Stimulated activated CD8-positive, alpha-beta memory T cell treated with anti-CD3 and anti-CD28 coated beads, Interleukin-4, amount 100 ng/mL, for 24 hours (primary cell): ENCODE data around the gene PPIC.

Experiments used
- DNase-seq: peaks from one replicate; pipeline ENCODE4 v3.0.0-alpha.2; 2020; ENCODE audit warnings: low read depth

PPIC gene

DNA sequence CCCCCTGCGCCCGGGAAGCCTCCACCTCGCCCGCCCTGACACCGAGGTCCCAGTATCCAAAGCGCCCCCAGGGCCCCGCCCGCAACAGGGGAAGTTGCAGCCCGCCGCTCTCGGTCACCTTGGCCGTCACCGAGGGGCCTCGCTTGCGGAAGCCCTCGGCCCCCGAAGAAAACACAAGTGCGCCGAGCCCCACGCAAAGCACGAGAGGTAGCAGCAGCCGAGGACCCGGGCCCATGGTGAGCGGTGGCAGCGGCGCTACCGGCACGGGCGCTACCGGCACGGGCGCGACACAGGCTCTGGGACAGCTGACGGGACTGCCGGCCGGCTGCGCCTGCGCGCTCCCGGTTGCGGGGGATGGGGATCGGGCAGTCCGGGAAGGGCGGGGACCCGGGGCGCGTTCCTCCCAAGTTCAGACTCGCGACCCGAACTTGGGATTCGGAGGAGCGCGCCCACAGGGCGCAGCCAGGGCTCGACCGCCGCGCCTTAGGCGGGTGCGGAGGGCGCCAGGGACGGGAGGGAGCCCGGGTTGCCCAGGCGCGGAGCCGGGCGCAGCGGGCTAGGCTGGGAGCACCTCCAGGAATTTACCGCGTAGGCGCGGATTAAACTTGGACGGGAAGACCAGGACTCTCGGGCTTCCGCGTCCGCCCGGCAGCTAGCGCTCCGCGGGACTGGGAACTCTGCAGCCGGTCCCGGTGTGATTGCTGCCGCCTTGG is at the start of gene PPIC:
Gene PPIC, minus strand, starts transcription at position 335 of the 713 bp plus-strand sequence. Its CDS starts 100 bp downstream, at position 235.
- no peak for DNase-seq

DNA sequence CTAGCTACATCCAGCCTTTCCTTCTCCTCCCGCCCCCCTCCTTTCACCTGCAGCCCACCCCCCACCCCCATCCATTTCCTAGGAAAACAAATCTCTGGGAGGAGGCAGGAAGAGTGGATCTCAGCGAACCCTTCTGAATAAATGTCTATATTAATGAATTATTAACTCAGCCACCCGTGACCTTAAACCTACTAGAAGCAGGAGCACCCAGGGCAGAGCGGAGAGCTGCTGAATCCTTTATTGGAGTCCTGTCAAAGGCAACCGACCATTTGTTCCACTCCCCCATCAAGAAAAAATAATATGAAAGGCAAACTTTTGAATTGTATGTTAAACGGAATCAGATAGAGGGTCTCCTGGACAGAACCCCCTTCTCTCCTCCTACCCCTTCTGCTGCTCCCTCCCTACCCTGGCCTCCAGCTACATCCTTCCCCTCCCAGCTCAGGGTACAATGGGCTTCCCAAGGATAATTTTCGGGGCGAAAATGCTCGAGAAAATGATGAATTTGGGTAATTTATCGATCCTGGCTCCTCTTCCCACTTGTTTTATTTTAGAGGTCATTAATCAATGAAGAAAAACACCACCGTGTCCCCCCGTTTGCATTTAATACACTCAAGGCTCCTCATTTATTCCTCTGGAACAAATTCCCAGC is 49.2 kb upstream of the PPIC start:
- no peak for DNase-seq

DNA sequence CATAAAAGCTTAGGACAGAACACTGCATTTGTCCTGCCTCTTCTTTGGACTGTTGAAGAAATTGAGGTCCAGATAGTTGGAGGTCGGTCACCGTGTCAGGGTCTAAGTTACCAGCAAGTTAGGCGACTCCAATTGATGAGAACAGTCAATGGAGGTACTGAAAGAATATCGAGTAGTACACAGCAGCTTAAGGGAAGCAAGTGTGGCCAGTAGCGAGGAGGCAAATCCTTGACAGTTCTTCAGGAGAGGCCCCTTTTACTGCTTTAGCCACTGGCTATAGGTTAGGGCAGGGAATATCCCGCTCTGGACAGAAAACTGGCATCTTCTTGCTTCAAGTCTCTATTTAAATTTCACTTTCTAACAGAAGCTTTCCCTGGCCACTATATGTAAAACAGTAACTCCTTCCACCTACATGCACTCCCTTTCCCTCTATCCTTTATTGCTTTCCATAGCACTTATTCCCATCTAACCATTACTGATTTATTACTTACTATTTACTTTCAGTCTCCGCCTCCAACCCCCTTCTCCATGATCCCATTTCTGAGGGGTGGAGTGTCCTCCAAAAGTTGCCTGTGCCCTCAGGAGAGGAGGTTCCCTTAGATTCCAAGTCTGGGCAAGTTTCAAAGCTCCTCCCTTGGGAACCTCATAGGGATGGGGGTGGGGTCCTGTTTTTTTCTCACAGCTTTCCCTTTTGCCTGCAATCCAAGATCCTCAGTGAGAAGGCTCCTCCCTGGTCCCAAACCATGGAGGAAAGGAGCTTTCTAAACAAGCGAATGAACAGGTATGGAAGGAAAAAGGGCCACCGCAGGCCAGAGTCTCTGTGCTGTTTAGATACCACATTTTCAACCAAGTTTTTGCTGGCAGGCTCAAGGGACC is 48.4 kb upstream of the PPIC start:
- DNase-seq, result no peak

DNA sequence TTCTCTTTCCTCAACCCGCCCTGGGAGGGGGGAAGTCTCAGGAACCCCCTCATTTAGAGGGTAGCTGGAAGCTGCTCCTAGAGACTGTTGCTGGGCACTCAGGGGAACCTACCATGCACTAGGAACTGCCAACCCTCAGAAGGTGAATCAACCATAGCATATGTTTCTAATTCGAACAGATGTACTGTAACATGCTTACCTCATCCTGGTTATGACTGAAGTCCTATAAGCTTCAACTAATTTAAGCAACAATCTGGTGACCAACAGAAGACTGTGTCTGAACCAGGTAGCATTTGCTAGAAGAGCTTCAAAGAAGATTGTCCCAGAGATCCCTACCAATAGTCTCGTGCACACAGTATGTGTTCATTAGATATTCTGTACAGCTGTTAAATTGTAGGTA is 46.8 kb upstream of the PPIC start:
- no peak for DNase-seq

DNA sequence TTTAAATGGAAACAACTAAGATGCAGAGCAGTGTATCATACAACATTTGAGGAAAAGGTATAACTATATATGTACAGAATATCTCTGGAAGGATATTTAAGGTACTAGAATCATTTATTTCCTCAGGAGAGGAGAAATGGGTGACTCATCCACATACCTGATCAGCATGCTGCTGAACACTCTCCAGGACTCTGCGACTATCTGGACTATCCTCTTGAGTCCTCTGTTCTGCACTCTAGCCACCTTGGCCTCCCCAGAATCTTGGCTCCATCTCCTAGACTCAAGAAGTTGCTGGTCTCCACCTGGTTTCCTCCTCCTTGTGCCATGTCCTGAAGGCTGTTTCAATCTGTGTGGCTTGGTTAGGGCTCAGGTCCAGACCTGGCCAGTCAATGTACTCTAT is 43.7 kb upstream of the PPIC start:
- no peak for DNase-seq

DNA sequence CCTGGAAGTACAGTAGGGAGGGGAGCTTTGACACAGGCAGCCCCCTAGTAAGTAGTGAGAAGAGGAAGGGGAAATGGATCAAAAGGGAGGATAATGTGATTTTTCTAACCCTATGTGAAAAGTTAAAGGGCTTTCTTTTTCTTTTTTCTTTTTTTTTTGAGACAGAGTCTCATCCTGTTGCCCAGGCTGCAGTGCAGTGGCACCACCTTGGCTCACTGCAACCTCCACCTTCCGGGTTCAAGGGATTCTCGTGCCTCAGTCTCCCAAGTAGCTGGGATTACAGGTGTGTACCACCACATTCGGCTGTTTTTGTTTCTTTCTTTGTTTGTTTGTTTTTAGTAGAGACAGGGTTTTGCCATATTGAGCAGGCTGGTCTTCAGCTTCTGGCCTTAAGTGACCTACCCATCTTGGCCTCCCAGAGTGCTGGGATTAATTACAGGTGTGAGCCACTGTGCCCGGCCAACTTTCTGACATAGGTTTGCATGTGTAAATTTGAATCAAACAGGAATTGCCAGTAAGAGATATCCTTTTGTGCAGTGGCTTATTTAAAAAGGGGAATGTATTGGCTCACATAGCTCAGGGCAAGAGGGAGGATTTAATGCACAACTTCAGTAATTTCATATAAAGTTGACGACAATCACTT is 39.1 kb upstream of the PPIC start:
- no peak for DNase-seq

DNA sequence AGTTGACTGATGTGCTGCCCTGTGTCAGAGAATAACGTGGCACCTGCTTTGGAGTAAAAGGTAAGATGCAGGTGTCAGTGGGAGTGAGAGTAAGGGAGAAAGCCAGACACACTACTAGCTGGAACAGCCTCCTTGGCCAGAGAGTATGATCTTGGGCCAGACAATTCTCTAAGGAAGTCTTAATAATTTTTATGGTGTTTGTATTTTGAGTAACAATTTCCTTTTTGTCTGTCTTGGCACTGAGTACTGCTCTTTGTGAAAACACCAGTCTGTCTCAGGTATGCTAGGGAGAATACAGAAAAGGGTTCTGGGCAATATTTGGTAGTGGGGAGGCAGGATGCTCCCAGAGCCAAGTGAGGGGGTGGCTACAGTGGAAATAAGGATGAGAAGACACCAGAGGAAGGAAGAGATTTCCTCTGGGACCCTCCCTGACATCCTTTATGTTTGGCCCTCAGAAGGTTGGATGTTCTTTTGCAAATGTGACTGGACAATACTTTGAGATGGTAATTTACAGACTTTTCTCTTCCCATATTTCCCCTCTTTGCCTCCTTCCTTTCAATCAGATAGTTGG is 31.9 kb upstream of the PPIC start:
- no peak for DNase-seq

DNA sequence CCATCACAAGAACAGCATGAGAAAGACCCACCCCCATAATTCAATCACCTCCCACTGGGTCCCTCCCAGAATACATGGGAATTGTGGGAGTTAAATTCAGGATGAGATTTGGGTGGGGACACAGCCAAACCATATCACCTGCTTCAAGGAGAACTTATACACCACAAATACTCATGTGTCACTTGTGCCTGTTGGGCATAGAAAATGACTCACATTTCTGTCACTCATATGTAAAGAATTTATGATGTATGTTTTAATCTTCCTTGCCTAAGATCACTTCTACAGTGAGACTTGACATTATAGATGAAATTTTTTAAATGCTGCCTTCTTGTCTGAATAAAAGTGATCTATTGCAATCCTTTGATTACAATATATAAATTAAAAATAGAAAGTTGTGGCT is 29.5 kb upstream of the PPIC start:
- no peak for DNase-seq

DNA sequence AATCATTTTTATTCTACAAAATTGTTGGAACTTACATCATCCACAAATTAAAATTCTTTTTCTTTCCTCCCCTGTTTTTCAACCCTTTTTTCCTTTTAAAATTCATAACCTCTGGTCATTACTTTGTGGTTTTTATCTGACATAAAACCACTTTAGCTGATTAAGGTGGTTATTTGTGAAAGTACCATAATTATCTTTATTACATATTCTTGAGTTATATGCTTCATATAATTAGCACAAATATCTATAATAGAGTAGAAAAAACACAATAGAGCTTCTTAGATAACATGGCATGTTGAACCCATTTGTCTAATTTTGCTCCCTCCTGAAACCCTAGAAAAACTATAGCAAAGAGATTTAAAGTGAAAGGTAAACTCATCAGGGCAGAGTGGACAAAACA is 22.9 kb upstream of the PPIC start:
- DNase-seq, result no peak

DNA sequence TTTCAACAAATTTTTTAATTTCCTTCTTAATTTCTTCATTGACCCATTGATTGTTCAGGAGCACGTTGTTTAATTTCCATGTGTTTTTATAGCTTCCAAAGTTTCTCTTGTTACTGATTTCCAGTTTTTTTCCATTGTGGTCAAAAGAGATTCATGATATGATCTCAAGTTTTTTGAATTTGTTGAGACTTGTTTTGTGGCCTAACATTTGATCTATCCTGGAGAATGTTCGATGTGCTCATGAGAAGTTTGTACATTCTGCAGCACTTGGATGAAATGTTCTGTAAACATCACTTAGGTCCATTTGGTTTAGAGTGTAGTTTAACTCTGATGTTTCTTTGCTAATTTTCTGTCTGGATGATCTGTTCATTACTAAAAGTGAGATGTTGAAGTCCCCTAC is 14.7 kb upstream of the PPIC start:
- no peak for DNase-seq

DNA sequence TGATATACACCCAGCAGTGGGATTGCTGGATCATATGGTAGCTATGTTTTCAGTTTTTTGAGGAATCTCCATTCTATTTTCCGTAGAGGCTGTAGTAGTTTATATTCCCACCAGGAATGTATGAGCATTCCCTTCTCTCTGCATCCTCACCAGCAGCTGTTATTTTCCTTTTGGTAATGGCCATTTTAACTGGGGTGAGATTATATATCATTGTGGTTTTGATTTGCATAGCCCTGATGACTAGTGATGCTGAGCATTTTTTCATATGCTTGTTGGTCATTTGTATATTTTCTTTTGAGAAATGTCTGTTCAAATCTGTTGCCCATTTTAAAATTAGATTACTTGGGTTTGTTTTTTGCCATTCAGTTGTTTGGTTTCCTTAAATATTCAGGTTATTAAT is 11.2 kb upstream of the PPIC start:
- DNase-seq, result no peak

DNA sequence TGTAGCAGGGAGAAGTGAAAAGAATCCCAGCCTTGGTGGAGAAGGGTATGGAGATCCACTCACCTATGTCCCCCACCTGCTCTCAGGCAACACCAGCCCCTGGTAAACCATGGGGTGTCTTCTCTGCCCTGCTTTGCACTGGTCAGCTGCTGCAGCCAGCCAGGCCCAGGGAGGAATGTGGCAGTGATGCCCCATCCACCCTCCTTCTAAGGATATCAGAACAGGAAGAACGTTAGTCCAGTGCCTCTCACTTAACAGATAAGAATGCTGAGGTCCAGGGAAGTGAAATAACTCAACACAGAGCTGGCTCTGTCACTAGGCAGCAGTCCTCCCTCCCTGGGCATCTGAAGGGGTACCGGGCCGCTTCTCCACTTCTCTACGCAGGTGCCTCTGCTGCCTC is 9.7 kb upstream of the PPIC start:
- no peak for DNase-seq

DNA sequence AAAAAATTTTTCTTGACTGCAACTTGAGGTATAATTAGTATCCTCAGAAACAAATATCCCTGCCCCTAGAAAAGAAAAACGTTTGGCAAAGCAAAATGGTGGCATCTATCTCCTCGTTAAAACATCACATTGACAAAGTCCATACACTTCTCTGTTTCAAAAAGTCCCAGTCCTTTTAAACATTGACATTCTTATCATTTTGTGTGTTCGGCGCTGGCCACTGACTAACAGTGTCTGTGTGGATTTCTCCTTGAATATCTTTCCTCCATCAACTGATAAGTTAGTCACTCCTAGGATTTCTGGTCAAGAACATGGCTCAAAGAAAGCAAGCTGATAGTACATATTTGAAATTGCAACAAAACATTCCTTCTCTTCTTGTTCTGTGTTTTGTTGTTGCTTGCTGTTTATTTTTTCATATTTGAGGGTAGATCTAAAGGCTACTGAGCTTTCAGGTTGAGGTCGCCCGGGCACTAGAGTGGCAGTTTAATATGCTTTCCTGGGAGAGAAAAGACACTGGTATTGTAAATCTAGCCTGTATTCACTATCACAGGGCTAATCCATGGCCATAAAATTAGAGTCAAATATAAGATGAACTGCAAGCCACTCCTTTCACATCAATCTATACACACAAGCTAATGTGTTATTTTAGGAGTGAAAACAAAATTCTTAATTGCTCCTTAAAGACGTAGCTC is 8.5 kb upstream of the PPIC start:
- DNase-seq, result no peak

DNA sequence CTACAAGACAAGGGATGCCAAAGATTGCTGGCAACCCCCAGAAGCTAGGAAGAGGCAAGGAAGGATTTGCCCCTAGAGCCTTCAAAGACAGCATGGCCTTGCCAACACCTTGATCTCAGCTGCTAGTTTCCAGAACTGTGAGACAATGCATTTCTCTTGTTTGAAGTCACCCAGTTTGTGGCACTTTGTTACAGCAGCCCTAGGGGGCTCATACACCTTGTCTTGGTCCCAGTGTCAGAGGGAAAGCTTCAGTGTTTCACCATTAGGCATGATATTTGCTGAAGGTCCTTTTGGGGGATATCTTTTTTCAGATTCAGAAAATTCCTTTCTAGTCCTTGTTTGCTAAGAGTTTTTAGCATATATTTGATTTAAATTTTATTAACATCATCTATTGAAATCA is 3.1 kb upstream of the PPIC start:
- DNase-seq, result no peak

DNA sequence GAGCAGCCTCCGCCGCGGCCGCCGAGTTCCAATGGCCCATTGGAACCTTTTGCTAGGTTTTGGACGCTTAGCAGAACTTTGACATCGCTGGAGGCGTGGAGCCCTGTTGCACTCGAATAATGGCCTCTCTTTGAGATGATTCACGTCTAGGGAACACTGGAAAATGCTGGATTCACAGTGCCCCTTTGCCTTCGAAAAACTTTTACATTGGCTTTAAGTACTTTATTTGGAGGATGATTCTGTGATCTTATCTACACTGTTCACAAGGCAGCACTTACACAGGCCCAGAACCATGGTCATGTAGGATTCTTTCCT is 536 bp upstream of the PPIC start:
- DNase-seq, result no peak

DNA sequence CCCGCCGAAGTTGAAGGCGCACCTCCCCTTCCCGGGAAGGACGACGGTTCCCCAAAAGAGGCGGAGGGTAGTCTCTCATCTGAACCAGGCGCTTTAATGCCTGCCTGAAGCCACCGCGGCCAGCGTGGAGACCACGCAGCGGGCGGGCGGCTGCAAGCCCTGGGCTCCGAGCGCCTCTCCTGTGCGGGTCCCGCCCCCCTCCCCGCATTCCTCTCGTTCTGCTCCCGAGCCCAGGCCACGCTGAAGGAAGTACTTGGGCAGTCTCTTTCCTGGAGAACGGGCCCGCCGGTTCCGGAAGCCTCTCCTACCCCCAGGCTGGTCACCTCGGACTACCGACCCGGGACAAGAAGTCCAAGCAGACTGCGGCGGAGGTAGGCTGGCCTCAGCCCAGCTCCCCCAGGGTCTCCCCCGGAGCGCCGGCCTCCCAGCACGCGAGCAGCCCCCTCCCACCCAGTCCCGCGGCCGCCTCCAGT is 571 bp downstream of the PPIC start:
- no peak for DNase-seq

DNA sequence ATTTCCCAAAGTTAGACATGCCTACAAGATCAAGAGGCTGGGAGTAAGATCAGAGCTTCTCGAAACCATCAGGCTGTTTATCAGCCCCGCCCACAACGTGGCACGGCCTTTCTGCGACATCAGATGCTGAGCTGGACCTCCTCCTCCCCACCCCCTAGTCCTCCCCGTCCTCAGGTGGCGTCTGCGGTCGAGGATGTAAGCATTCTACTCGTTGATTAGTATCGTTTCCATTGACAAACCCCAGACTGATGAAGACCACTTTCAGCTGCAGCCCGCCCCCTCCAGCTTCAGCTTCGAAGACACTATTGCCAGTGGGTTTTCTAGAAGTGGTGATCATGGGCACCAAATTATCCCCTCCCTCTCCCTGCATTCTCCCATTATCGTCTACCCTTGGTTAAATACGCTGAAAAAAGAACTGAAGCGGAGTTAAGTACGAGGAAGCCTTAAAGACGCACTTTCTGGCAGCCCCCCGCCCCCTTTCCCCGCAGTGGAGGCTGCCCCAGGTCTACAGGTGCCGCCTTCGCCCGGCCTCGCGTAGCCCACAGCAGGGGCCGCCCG is 1.1 kb downstream of the PPIC start:
- DNase-seq, result no peak

DNA sequence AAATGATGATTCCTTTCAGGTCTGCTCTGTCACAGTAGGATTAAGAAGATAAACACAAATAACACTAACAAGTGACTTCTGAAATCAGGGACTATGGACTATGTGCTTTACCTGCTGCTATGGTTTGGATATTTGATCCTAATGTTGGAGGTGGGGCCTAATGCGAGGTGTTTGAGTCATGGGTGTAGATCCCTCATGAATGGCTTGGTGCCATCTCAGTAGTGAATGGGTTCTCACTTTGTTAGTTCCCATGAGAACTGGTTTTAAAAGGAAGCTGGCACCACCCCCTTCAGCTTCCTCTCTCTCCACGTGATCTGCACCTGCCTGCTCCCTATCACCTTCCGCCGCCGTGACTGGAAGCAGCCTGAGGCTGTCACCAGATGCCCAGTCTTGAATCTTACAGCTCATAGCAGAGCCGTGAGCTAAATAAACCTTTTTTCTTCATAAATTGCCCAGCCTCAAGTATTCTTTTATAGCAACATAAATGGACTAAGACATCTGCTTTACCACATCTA is 3.3 kb downstream of the PPIC start:
- no peak for DNase-seq

DNA sequence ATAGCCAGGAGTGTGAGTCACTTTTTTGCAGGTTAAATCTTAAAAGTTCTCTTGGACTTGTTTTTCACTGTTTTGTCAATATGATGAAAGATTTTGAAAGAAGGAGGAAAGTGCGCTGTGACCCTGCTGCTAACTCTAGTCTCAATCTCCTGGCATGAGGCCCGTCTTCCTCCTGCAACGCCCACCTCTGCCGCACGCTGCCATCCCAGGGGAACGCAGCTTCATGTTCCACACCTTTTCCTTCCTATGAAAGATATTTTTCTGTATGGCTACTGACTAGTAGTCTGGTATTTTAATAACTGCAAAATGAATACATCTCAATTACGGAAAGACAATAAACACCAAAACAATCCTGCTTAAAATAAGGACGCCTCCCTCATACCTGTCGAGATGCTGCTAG is 8.3 kb downstream of the PPIC start:
- DNase-seq, result no peak

DNA sequence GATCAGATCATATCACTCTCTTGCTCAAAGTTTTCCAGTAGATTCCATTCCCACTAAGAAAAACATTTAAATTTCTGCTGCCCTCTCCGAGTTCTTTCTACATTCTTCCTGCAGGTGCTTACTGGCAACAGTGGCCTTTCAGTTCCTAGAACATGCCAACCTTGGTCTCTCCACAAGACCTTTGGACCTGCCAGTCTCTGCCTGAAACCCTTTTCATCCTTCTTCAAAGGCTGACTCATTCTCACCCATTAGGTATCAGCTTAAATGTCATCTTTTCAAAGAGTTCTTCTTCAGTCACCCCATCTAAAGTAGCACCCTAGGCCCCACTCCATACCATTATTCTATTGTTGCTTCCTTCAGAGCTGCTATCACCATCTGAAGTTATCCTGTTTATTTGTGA is 21.8 kb downstream of the PPIC start:
- DNase-seq, result no peak

DNA sequence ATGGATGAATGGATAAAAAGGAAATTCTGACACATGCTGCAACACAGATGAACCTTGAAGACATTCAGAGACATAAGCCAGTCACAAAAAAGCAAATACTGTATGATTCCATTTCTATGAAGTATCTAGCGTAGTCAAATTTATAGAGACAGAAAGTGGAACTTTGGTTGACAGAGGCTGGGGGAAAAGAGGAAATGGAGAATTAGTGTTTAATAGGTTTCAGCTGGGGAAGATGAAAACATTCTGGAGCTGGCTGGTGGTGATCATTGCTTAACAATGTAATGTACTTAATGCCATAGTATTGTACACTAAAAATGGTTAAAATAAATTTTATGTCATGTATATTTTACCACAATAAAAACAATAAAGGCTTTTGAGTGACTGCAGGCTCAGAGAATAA is 24.2 kb downstream of the PPIC start:
- no peak for DNase-seq
